ENCODE results near the gene RHOT2.
A peak's percentile ranks its signal among the peaks of the same experiment; 100 is the strongest.
"Not testable (repeated sequence)": the region's sequence is repeated elsewhere in the genome, so short reads cannot be mapped to it uniquely, and the experiment has no call there.

RHOT2 gene

DNA sequence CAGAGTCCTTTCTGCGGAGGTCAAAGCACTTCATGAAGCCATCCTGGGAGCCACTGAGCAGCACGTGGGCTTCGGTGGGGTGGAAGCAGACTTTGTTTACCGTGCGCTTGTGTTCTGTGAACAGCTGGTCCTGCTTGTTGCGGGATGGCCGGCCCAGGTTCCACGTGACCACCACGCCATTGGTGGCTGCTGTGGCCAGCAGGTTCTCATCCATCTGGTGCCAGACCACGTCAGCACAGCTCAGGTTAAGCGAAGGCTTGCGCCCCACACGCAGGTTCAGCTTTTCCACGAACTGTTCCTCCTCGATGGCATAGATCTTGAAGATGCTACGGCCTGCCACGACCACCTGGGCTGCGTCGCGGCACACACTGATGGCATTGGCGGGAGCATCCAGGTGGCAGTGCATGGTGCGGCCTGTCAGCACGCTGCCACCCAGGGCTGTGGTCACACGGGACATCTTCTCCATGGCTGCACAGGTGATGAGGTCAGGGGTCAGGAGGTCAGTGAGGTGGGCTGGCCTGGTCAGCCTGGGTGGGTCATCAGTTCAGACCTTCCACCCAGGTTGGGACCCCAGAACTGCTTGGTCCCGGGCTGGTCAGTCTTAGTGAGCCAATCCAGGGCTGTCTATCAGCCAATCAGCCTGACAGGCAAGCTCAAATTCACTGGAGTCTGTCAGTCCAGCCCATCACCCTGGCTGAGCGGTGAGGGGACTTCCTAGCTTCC lies 21.4 kb downstream of the RHOT2 start:
- DNase-seq (ENCODE audit: low read depth), result no peak
- peak overlapping the region; percentile 75 for H3K4me3 ChIP-seq (ENCODE audit: low read depth, low read length)

DNA sequence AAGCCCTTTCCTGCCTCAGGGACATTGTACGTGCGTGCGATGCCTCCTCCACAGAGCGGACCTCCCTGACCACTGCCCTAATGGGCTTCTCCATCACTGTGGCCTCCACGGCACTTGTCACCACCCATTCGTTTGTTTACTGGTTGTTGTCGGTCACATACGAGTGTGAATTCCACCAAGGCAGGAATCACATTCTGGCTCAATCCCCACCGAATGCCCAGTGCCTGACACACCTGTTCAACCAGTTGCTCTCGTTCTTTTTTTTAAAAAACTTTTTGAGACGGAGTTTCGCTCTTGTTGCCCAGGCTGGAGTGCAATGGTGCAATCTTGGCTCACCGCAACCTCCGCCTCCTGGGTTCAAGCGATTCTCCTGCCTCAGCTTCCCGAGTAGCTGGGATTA lies 23.3 kb downstream of the RHOT2 start:
- DNase-seq (ENCODE audit: low read depth); H3K4me3 ChIP-seq (ENCODE audit: low read depth, low read length): not testable (repeated sequence)

More for the DNA sequence above, 21.4 kb downstream of the RHOT2 start:
- TF ChIP-seq, protein P1, sequence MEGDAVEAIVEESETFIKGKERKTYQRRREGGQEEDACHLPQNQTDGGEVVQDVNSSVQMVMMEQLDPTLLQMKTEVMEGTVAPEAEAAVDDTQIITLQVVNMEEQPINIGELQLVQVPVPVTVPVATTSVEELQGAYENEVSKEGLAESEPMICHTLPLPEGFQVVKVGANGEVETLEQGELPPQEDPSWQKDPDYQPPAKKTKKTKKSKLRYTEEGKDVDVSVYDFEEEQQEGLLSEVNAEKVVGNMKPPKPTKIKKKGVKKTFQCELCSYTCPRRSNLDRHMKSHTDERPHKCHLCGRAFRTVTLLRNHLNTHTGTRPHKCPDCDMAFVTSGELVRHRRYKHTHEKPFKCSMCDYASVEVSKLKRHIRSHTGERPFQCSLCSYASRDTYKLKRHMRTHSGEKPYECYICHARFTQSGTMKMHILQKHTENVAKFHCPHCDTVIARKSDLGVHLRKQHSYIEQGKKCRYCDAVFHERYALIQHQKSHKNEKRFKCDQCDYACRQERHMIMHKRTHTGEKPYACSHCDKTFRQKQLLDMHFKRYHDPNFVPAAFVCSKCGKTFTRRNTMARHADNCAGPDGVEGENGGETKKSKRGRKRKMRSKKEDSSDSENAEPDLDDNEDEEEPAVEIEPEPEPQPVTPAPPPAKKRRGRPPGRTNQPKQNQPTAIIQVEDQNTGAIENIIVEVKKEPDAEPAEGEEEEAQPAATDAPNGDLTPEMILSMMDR (IDR thresholded peaks at IDR 0.05; ENCODE audit: insufficient read depth, low read depth, low read length, missing control alignments), result no peak

DNA sequence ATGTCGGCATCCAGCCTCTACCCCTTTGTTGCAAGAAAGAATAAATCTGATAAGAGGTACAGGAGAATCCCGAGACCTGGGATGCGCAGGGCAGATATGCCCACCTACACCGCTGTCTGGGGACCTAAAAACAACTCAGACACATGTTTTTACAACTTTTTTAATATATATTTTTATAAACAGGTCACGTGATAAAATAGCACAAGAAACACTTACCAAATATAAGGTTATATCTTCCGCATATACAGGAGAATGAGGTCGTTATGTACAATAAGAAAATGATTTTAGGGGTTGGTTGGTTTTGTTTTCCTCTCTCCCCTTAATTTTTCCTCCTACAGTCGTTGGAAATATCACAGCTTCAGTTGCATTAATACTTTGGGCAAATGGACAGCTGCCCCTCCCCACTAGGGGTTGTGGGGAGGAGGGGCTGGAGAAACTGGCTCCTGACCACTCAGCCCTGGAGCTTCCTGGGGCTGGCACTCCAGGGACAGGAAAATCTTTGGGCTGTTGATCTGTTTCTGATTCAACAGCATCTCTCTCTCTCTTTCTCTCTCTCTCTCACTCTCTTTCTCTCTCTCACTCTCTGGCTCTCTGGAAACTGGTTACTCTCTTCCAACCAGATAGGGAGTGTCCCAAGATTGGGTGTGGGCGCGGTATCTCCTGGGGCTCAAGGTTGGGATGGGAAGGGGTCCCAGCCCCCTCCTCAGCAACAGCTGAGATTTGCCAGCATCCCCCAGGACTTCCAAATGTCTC lies 24.6 kb downstream of the RHOT2 start:
- TF ChIP-seq, protein P1 (IDR thresholded peaks at IDR 0.05; ENCODE audit: insufficient read depth, low read depth, low read length, missing control alignments), result no peak
- DNase-seq (ENCODE audit: low read depth), result no peak
- H3K4me3 ChIP-seq (ENCODE audit: low read depth, low read length), result no peak overlapping the region

DNA sequence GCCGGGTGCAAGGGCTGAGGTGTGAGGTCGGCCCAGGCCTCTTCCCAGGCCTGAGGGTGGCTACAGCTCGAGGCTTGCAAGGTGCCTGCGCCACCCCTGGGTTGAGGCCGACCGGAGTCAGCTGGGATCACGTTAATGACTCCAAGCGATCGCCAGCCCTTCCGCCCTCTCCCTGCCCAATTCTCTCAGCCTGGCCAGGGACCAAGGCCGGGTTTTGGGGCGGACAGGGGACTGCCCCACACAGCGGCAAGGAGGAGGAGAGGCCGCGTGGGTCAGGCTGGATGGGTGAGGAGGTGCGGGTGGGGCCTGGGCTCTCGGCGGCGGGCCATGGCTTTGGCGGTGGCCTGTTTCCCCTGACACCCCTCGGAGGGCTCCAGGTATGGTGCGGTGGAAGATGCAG lies 25.4 kb downstream of the RHOT2 start:
- H3K4me3 ChIP-seq (ENCODE audit: low read depth, low read length), result no peak overlapping the region
- no peak for DNase-seq (ENCODE audit: low read depth)
- TF ChIP-seq, protein P1 (IDR thresholded peaks at IDR 0.05; ENCODE audit: insufficient read depth, low read depth, low read length, missing control alignments), result no peak

DNA sequence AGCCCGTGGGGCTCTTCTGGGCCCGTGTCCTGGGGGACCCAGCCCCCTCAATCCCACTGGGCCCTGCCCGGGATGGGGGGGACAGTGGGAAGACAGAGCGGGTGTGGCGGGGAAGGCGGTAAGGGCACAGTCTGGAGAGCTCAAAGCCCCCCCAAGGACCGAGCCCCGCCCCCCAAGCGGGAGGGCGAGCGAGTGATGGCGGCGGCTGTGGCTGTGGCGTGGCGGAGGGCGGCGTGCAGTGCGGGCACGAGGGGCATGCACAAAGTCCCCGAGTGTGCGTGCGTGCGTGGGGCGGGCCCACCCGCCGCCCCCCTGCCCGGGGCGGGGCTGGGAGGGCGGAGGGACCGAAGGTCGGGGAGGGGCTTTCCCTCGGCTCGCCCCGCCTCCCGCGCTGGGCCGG lies 25.8 kb downstream of the RHOT2 start:
- no peak overlapping the region for H3K4me3 ChIP-seq (ENCODE audit: low read depth, low read length)
- DNase-seq (ENCODE audit: low read depth), result no peak

DNA sequence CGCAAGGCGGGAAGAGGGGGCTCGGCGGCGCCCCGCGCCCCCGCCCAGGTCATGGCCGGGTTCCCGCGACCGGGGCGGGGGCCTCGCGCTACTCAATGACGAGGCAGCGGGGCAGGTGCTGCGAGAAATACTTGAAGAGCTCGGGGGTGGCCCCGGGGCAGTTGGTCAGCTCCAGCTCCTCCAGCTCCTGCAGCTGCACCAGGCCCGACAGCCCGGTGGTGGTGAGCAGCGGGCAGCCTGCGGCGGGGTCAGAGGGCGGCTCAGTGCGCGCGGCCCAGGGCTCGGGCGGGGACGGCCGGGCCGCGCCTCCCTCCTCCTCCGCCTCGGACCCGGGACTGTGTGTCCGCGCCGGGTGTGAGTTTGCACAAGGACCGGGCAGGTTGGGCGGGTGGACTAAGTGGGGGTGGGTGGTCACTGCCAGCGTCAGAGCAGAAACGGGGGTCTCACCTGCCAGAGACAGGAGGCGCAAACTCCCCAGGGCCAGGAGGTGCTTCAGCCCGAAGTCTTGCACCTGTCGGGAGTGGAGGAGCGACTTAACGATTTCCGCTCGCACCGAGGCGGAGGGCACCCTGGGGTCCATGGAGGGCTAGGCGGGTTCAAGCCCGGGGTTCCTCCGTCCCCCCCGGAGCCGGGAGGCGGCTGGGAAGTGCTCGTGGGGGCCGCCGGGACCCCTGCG lies 26.4 kb downstream of the RHOT2 start:
- DNase-seq (ENCODE audit: low read depth), result no peak
- peak overlapping the region; percentile 58 for H3K4me3 ChIP-seq (ENCODE audit: low read depth, low read length)
- TF ChIP-seq, protein P1 (IDR thresholded peaks at IDR 0.05; ENCODE audit: insufficient read depth, low read depth, low read length, missing control alignments), result no peak

More for the DNA sequence above, 25.8 kb downstream of the RHOT2 start:
- TF ChIP-seq, protein P1 (IDR thresholded peaks at IDR 0.05; ENCODE audit: insufficient read depth, low read depth, low read length, missing control alignments), result no peak

DNA sequence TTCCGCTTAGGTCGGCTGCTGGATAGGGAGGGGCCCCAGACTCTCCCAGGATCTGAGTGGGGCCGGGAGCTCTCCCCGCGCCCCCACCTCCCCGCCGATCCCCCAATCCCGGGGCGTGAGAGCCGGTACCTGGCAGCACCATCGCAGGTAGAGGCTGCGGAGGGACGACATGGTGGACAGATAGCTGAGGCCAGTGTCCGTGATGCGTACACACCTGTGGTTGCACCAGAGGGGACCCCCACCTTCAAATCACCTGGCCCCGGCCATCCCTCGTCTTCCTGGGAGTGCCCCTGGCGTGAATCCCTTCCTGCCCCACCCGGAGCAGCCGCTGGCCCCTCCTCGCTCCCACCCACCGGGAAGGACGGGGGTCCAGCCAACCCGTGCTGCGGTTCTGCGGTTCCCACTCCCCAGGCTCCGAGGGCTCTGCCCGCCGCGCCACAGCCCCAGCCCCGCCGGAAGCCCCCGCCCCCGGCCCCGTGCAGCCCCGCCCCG lies 27.0 kb downstream of the RHOT2 start:
- no peak for DNase-seq (ENCODE audit: low read depth)
- peak overlapping the region; percentile 58 for H3K4me3 ChIP-seq (ENCODE audit: low read depth, low read length)
- TF ChIP-seq, protein P1 (IDR thresholded peaks at IDR 0.05; ENCODE audit: insufficient read depth, low read depth, low read length, missing control alignments), result no peak
